Measurements from ENCODE around the gene TRIM62. TPM values are rescaled to one million over a fixed set of nuclear protein-coding genes. Genes with fewer than 3 reads are reported as not detected.

The TRIM62 gene
- total and polyA plus RNA-seq, 9 donors, result 3.3 to 11.4 (median 5.7) TPM

GRCh38 chr1:33170351-33171274 lies 11.2 kb downstream of the TRIM62 start:
- Histone ChIP-seq H3K9me3 (no peaks in the 10 kb centered on the region), H3K36me3 (no peaks in the 10 kb centered on the region), H3K27me3 (no peaks in the 10 kb centered on the region), H3K4me1 (ENCODE audit: insufficient read depth) (no peaks in the 10 kb centered on the region), H3K4me3 (no peak overlapping the region), H3K27ac (no peak overlapping the region)
- intact Hi-C loops (cut with DNase I), result no loop called here
- no peak for DNase-seq
- 83 to 91% (median 85%) methylated on average over 13 of the region's 13 CpGs for WGBS, 3 donors
- TF ChIP-seq EP300 (IDR thresholded peaks at IDR 0.05), result no peak
- TF ChIP-seq CTCF (IDR thresholded peaks at IDR 0.05), result no peak
- TF ChIP-seq POLR2A (IDR thresholded peaks at IDR 0.05), result no peak

- Histone ChIP-seq H3K9me3 (no peaks in the 10 kb centered on the region), H3K27ac (no peak overlapping the region), H3K4me1 (ENCODE audit: insufficient read depth) (no peaks in the 10 kb centered on the region), H3K36me3 (no peaks in the 10 kb centered on the region), H3K27me3 (no peaks in the 10 kb centered on the region), H3K4me3 (no peak overlapping the region)
- intact Hi-C loops (cut with DNase I), result no loop called here
- no peak for DNase-seq
- WGBS, 3 donors, result 53 to 60% (median 58%) methylated on average over 11 of the region's 11 CpGs
- no peak for TF ChIP-seq CTCF (IDR thresholded peaks at IDR 0.05)
- no peak for TF ChIP-seq EP300 (IDR thresholded peaks at IDR 0.05)
- no peak for TF ChIP-seq POLR2A (IDR thresholded peaks at IDR 0.05)
Observed at GRCh38 chr1:33169290-33170055, 12.4 kb downstream of the TRIM62 start.

- no peaks in the 10 kb centered on the region for H3K27me3 ChIP-seq
- H3K4me1 ChIP-seq (ENCODE audit: insufficient read depth), result no peaks in the 10 kb centered on the region
- 67 to 71% (median 69%) methylated on average over 11 of the region's 11 CpGs for WGBS, 3 donors
- H3K4me3 ChIP-seq, result no peak overlapping the region
- intact Hi-C loops (cut with DNase I), result no loop called here
- H3K36me3 ChIP-seq, result no peaks in the 10 kb centered on the region
- H3K27ac ChIP-seq, result no peak overlapping the region
- no peak for TF ChIP-seq EP300 (IDR thresholded peaks at IDR 0.05)
- no peak for TF ChIP-seq POLR2A (IDR thresholded peaks at IDR 0.05)
- no peak for TF ChIP-seq CTCF (IDR thresholded peaks at IDR 0.05)
- no peak for DNase-seq
- no peaks in the 10 kb centered on the region for H3K9me3 ChIP-seq
Observed at GRCh38 chr1:33168556-33169289, 13.1 kb downstream of the TRIM62 start.

Data from ovary (tissue), 9 donors.